Neural cell (in vitro differentiated cells): ENCODE results near the gene RAPGEF4.

Experiments used
- EP300 ChIP-seq: fragments of 450-650 bp; conservative IDR thresholded peaks from 2 replicates; pipeline ENCODE4 v1.6.1; 2014; ENCODE audit warnings: antibody characterized with exemption, mild to moderate bottlenecking, moderate library complexity; ENCODE audit not compliant: poor library complexity, severe bottlenecking
- EZH2 ChIP-seq: fragments of 200-600, 300-800 bp; shearing (Covaris generic), sonication (generic); IDR thresholded peaks from 2 replicates; pipeline ENCODE4 v1.6.1; 2014; ENCODE audit warnings: antibody characterized with exemption, low read length, borderline replicate concordance, mild to moderate bottlenecking; ENCODE audit not compliant: insufficient read depth, poor library complexity, severe bottlenecking
- MXI1 ChIP-seq: fragments of 450-650 bp; conservative IDR thresholded peaks from 2 replicates; pipeline ENCODE4 v1.6.1; 2014; ENCODE audit warnings: antibody characterized with exemption, mild to moderate bottlenecking; ENCODE audit not compliant: poor library complexity, severe bottlenecking
- POLR2AphosphoS5 ChIP-seq: IDR thresholded peaks from 2 replicates; pipeline ENCODE4 v1.6.1; 2012
- RAD21 ChIP-seq: fragments of 450-650 bp; conservative IDR thresholded peaks from 2 replicates; pipeline ENCODE4 v1.6.1; 2014; ENCODE audit warnings: antibody characterized with exemption, mild to moderate bottlenecking, moderate library complexity
- SMC3 ChIP-seq: fragments of 450-650 bp; conservative IDR thresholded peaks from 2 replicates; pipeline ENCODE4 v1.6.1; 2014; ENCODE audit warnings: antibody characterized with exemption, mild to moderate bottlenecking, moderate library complexity; ENCODE audit not compliant: poor library complexity
- TAF1 ChIP-seq: IDR thresholded peaks from 2 replicates; pipeline ENCODE4 v1.6.1; 2012; ENCODE audit warnings: low read depth
- TF ChIP-seq, protein P1 (sequence below): fragments of 450-650 bp; IDR thresholded peaks from 2 replicates; pipeline ENCODE4 v1.5.1; 2014; ENCODE audit warnings: antibody characterized with exemption, mild to moderate bottlenecking, moderate library complexity; ENCODE audit not compliant: poor library complexity, severe bottlenecking
- TF ChIP-seq, protein P2 (sequence below): IDR thresholded peaks from 2 replicates; pipeline ENCODE4 v1.6.1; 2012; ENCODE audit warnings: borderline replicate concordance

DNA sequence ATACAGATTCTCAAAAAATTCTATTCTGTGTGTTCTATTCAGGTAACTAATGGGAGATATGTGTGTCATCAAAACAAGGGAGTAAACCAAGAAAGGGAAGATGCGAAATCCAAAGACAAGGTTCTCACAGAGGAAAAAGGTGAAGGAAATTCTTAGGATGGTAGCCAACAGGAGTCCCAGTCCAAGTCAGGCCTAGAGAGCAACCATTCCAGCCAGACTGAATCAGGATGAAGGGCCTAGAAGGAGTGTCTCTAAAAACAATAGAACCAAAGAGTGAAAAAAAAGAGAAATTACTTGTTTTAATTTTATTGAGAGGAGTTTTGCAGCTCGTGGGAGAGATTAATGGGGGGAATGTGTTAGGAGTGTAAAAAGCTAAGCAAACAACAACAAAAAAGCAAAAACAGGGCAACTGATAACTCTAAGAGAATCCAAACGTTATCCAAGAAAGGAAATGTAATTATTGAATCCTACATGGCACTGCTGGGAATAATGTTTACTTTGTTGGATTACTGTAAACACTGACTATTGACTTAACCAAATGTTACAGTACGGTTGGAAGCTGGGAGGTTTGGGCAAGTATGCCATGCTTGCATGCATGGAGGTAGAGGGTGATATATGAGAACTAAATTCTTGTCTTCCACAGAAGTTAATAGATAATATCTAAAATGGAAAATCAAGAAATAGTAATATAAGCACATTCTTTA lies 352.3 kb downstream of the RAPGEF4 start:
- TF ChIP-seq, protein P1, sequence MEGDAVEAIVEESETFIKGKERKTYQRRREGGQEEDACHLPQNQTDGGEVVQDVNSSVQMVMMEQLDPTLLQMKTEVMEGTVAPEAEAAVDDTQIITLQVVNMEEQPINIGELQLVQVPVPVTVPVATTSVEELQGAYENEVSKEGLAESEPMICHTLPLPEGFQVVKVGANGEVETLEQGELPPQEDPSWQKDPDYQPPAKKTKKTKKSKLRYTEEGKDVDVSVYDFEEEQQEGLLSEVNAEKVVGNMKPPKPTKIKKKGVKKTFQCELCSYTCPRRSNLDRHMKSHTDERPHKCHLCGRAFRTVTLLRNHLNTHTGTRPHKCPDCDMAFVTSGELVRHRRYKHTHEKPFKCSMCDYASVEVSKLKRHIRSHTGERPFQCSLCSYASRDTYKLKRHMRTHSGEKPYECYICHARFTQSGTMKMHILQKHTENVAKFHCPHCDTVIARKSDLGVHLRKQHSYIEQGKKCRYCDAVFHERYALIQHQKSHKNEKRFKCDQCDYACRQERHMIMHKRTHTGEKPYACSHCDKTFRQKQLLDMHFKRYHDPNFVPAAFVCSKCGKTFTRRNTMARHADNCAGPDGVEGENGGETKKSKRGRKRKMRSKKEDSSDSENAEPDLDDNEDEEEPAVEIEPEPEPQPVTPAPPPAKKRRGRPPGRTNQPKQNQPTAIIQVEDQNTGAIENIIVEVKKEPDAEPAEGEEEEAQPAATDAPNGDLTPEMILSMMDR = no peak
- TF ChIP-seq EP300 (no peak), TAF1 (no peak), EZH2 (no peak), RAD21 (no peak), POLR2AphosphoS5 (no peak), MXI1 (no peak), SMC3 (no peak)
- TF ChIP-seq, protein P2, sequence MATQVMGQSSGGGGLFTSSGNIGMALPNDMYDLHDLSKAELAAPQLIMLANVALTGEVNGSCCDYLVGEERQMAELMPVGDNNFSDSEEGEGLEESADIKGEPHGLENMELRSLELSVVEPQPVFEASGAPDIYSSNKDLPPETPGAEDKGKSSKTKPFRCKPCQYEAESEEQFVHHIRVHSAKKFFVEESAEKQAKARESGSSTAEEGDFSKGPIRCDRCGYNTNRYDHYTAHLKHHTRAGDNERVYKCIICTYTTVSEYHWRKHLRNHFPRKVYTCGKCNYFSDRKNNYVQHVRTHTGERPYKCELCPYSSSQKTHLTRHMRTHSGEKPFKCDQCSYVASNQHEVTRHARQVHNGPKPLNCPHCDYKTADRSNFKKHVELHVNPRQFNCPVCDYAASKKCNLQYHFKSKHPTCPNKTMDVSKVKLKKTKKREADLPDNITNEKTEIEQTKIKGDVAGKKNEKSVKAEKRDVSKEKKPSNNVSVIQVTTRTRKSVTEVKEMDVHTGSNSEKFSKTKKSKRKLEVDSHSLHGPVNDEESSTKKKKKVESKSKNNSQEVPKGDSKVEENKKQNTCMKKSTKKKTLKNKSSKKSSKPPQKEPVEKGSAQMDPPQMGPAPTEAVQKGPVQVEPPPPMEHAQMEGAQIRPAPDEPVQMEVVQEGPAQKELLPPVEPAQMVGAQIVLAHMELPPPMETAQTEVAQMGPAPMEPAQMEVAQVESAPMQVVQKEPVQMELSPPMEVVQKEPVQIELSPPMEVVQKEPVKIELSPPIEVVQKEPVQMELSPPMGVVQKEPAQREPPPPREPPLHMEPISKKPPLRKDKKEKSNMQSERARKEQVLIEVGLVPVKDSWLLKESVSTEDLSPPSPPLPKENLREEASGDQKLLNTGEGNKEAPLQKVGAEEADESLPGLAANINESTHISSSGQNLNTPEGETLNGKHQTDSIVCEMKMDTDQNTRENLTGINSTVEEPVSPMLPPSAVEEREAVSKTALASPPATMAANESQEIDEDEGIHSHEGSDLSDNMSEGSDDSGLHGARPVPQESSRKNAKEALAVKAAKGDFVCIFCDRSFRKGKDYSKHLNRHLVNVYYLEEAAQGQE = no peak
